Trophoblast cell (in vitro differentiated cells and primary cell): ENCODE measurements around the gene PRKAR1B.
A peak's percentile ranks its signal among the peaks of the same experiment; 100 is the strongest.
"Not testable (repeated sequence)": the region's sequence is repeated elsewhere in the genome, so short reads cannot be mapped to it uniquely, and the experiment has no call there.

Source experiments
- DNase-seq, 2 donors: peaks; one replicate each; pipeline ENCODE4 v3.0.0-alpha.2; 2016
- H2AFZ ChIP-seq: 2 replicates; pipeline ENCODE4 v1.6.1; 2013; ENCODE audit warnings: low read length, moderate library complexity, mild to moderate bottlenecking; ENCODE audit not compliant: insufficient read depth, poor library complexity
- H2AK5ac ChIP-seq: 2 replicates; pipeline ENCODE4 v1.6.1; 2013; ENCODE audit warnings: mild to moderate bottlenecking, low read length
- H2BK120ac ChIP-seq: 2 replicates; pipeline ENCODE4 v1.6.1; 2013; ENCODE audit warnings: low read length, mild to moderate bottlenecking, moderate library complexity; ENCODE audit not compliant: insufficient read depth, poor library complexity
- H2BK12ac ChIP-seq: 2 replicates; pipeline ENCODE4 v1.6.1; 2013; ENCODE audit warnings: mild to moderate bottlenecking, low read length, moderate library complexity
- H2BK5ac ChIP-seq: 2 replicates; pipeline ENCODE4 v1.6.1; 2013; ENCODE audit warnings: low read length, low read depth, moderate library complexity, mild to moderate bottlenecking; ENCODE audit not compliant: poor library complexity
- H3K14ac ChIP-seq: 2 replicates; pipeline ENCODE4 v1.6.1; 2013; ENCODE audit warnings: mild to moderate bottlenecking, low read length
- H3K18ac ChIP-seq: 2 replicates; pipeline ENCODE4 v1.6.1; 2013; ENCODE audit warnings: mild to moderate bottlenecking, low read length
- H3K23ac ChIP-seq: 2 replicates; pipeline ENCODE4 v1.6.1; 2013; ENCODE audit warnings: low read length
- H3K27ac ChIP-seq: 2 replicates; pipeline ENCODE4 v1.5.1; 2013; ENCODE audit warnings: low read depth, mild to moderate bottlenecking, inconsistent platforms, low read length, moderate library complexity
- H3K27me3 ChIP-seq: 2 replicates; pipeline ENCODE4 v1.6.1; 2013; ENCODE audit warnings: inconsistent platforms, mild to moderate bottlenecking, low read length, moderate library complexity; ENCODE audit not compliant: insufficient read depth
- H3K36me3 ChIP-seq, 2 experiments: 1 replicate in 1 of 2; 2 replicates in 1 of 2; pipeline ENCODE4 v1.6.1; 2013; ENCODE audit warnings: low read length in 2 of 2, mild to moderate bottlenecking in 2 of 2, moderate library complexity in 1 of 2; ENCODE audit not compliant: insufficient read depth in 2 of 2, control insufficient read depth in 1 of 2
- H3K4ac ChIP-seq: 2 replicates; pipeline ENCODE4 v1.6.1; 2013; ENCODE audit warnings: low read depth, mild to moderate bottlenecking, low read length, moderate library complexity
- H3K4me1 ChIP-seq, 2 experiments: 1 replicate in 1 of 2; 2 replicates in 1 of 2; pipeline ENCODE4 v1.6.1; 2013; ENCODE audit warnings: low read length in 2 of 2, mild to moderate bottlenecking in 2 of 2, moderate library complexity in 1 of 2; ENCODE audit not compliant: insufficient read depth in 2 of 2, control insufficient read depth in 1 of 2
- H3K4me2 ChIP-seq: 2 replicates; pipeline ENCODE4 v1.6.1; 2013; ENCODE audit warnings: inconsistent platforms, mild to moderate bottlenecking, low read length, moderate library complexity
- H3K4me3 ChIP-seq: 2 replicates; pipeline ENCODE4 v1.5.1; 2013; ENCODE audit warnings: mild to moderate bottlenecking, low read depth, low read length, inconsistent platforms
- H3K79me1 ChIP-seq: one replicate; pipeline ENCODE4 v1.6.1; 2013; ENCODE audit warnings: low read length
- H3K79me2 ChIP-seq: 2 replicates; pipeline ENCODE4 v1.6.1; 2013; ENCODE audit warnings: low read length, mild to moderate bottlenecking; ENCODE audit not compliant: control insufficient read depth, insufficient read depth, poor library complexity
- H3K9ac ChIP-seq: 2 replicates; pipeline ENCODE4 v1.6.1; 2013; ENCODE audit warnings: mild to moderate bottlenecking, low read length
- H3K9me3 ChIP-seq: 2 replicates; pipeline ENCODE4 v1.6.1; 2013; ENCODE audit warnings: low read depth, mild to moderate bottlenecking, control low read depth, inconsistent platforms, low read length; ENCODE audit not compliant: insufficient read depth
- H4K12ac ChIP-seq: 2 replicates; pipeline ENCODE4 v1.6.1; 2013; ENCODE audit warnings: low read depth, mild to moderate bottlenecking, low read length, moderate library complexity
- H4K8ac ChIP-seq: 2 replicates; pipeline ENCODE4 v1.6.1; 2013; ENCODE audit warnings: low read depth, mild to moderate bottlenecking, low read length, moderate library complexity
- H4K91ac ChIP-seq: one replicate; pipeline ENCODE4 v1.6.1; 2013; ENCODE audit warnings: low read depth, mild to moderate bottlenecking, low read length, moderate library complexity
- WGBS: extraction: QIAGEN DNeasy Blood & Tissue Kit; methylation state at CpG from one replicate; pipeline ENCODE4 v1.1.7; 2013; ENCODE audit warnings: missing lambda C conversion rate; ENCODE audit not compliant: insufficient read length, insufficient coverage; ENCODE audit errors: extremely low coverage; 5-methylcytosine and 5-hydroxymethylcytosine counted together

PRKAR1B gene

GRCh38 chr7:653829-654764 lies 73.0 kb downstream of the PRKAR1B start:
- H3K4me1 ChIP-seq = peaks cover 0 to 3% of the 10 kb centered on the region in 2 experiments
- no peaks in the 10 kb centered on the region for H3K79me1 ChIP-seq
- H3K14ac ChIP-seq = no peak overlapping the region
- H4K91ac ChIP-seq = no peak overlapping the region
- H3K27ac ChIP-seq = no peak overlapping the region
- peaks cover 13% of the 10 kb centered on the region for H3K9me3 ChIP-seq
- no peak overlapping the region for H2BK12ac ChIP-seq
- DNase-seq = no peak
- no peaks in the 10 kb centered on the region for H3K36me3 ChIP-seq
- no peaks in the 10 kb centered on the region for H3K27me3 ChIP-seq
- no peak overlapping the region for H2AFZ ChIP-seq
- H2AK5ac ChIP-seq = no peak overlapping the region
- H3K18ac ChIP-seq = no peak overlapping the region
- H3K4me2 ChIP-seq = no peak overlapping the region
- H4K12ac ChIP-seq = no peak overlapping the region
- no peak overlapping the region for H3K9ac ChIP-seq
- H3K23ac ChIP-seq = no peak overlapping the region
- WGBS = 100% methylated on average over 3 of the region's 4 CpGs
- H2BK120ac ChIP-seq = no peak overlapping the region
- H4K8ac ChIP-seq = no peak overlapping the region
- no peak overlapping the region for H2BK5ac ChIP-seq
- H3K4me3 ChIP-seq = peak overlapping the region; percentile 42
- no peak overlapping the region for H3K4ac ChIP-seq
- H3K79me2 ChIP-seq = no peaks in the 10 kb centered on the region

GRCh38 chr7:652881-653280 lies 74.2 kb downstream of the PRKAR1B start:
- Histone ChIP-seq H3K79me2 (no peaks in the 10 kb centered on the region), H2BK120ac (no peak overlapping the region), H3K9ac (no peak overlapping the region), H2BK5ac (no peak overlapping the region), H3K27me3 (no peaks in the 10 kb centered on the region), H3K23ac (no peak overlapping the region), H4K91ac (no peak overlapping the region), H3K36me3 (no peaks in the 10 kb centered on the region), H2AK5ac (no peak overlapping the region), H3K4me2 (no peak overlapping the region), H3K9me3 (peaks cover 13% of the 10 kb centered on the region), H3K4me3 (no peak overlapping the region), H3K27ac (no peak overlapping the region), H3K4ac (no peak overlapping the region), H4K8ac (no peak overlapping the region), H2AFZ (no peak overlapping the region), H3K4me1 (peaks cover 0 to 2% of the 10 kb centered on the region in 2 experiments), H3K14ac (no peak overlapping the region), H3K79me1 (no peaks in the 10 kb centered on the region), H4K12ac (no peak overlapping the region), H3K18ac (no peak overlapping the region), H2BK12ac (no peak overlapping the region)
- WGBS = no CpG with 5 or more reads among the region's 4 CpGs
- DNase-seq = no peak

GRCh38 chr7:652167-652566 lies 74.9 kb downstream of the PRKAR1B start:
- not testable (repeated sequence) for H3K4ac ChIP-seq, H2AFZ ChIP-seq, H3K4me2 ChIP-seq, DNase-seq, H3K27me3 ChIP-seq, H2BK120ac ChIP-seq, H4K91ac ChIP-seq, H3K79me2 ChIP-seq, H3K79me1 ChIP-seq, H3K4me3 ChIP-seq, H3K23ac ChIP-seq, H2BK5ac ChIP-seq, H2BK12ac ChIP-seq, H2AK5ac ChIP-seq, H4K8ac ChIP-seq, H3K14ac ChIP-seq, H3K9ac ChIP-seq, H3K27ac ChIP-seq, H4K12ac ChIP-seq, H3K36me3 ChIP-seq, H3K4me1 ChIP-seq, H3K18ac ChIP-seq
- WGBS = no CpG with 5 or more reads among the region's 17 CpGs
- H3K9me3 ChIP-seq = peaks cover 13% of the 10 kb centered on the region

- no peaks in the 10 kb centered on the region for H3K4me1 ChIP-seq
These were observed 75.9 kb downstream of the PRKAR1B start for GRCh38 chr7:651032-651728.

More at GRCh38 chr7:651032-651728, 75.9 kb downstream of the PRKAR1B start:
- H3K27me3 ChIP-seq = no peaks in the 10 kb centered on the region
- no peak overlapping the region for H4K91ac ChIP-seq
- no peak for DNase-seq
- H3K9ac ChIP-seq = no peak overlapping the region
- no peak overlapping the region for H3K18ac ChIP-seq
- no peak overlapping the region for H2AFZ ChIP-seq
- WGBS = no CpG with 5 or more reads among the region's 14 CpGs
- no peak overlapping the region for H2BK12ac ChIP-seq
- H3K4me3 ChIP-seq = no peak overlapping the region
- H3K79me1 ChIP-seq = no peaks in the 10 kb centered on the region
- no peak overlapping the region for H3K4ac ChIP-seq
- H2BK5ac ChIP-seq = no peak overlapping the region
- H2BK120ac ChIP-seq = no peak overlapping the region
- peaks cover 13% of the 10 kb centered on the region for H3K9me3 ChIP-seq
- no peaks in the 10 kb centered on the region for H3K36me3 ChIP-seq
- no peak overlapping the region for H3K23ac ChIP-seq
- H2AK5ac ChIP-seq = no peak overlapping the region
- no peak overlapping the region for H3K27ac ChIP-seq
- H3K79me2 ChIP-seq = no peaks in the 10 kb centered on the region
- H3K4me2 ChIP-seq = no peak overlapping the region
- H3K14ac ChIP-seq = no peak overlapping the region
- no peak overlapping the region for H4K8ac ChIP-seq
- H4K12ac ChIP-seq = no peak overlapping the region
